HK-2 (cell line): ENCODE data around the gene MACROD2.

Experiments used
- DNase-seq: peaks from one replicate; pipeline ENCODE4 v3.0.0-alpha.2; 2018; ENCODE audit not compliant: unreplicated experiment

MACROD2 gene

DNA sequence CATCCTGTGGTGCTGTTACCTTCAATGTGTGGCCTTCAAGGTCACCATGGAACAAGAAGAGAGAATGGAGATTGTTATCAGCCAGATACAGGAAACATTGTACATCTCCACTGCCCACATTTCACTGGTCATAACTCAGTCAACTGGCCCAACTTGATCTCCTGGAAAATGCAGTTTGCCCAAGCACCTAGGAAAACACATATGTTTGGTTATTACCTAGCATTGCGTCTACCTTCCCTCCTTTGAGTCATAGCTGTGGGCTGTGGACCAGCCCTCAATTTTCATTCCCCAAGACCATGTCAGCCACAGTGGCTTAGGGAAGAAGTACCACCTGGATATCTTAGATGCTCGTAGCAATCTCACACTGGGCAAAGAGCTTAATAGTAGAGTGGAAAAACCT is 2064.5 kb downstream of the MACROD2 start:
- no peak for DNase-seq

GRCh38 chr20:16061351-16061750 is 2066.0 kb downstream of the MACROD2 start:
- no peak for DNase-seq

- DNase-seq: no peak
Measured at GRCh38 chr20:16062661-16063581, 2067.6 kb downstream of the MACROD2 start.

DNA sequence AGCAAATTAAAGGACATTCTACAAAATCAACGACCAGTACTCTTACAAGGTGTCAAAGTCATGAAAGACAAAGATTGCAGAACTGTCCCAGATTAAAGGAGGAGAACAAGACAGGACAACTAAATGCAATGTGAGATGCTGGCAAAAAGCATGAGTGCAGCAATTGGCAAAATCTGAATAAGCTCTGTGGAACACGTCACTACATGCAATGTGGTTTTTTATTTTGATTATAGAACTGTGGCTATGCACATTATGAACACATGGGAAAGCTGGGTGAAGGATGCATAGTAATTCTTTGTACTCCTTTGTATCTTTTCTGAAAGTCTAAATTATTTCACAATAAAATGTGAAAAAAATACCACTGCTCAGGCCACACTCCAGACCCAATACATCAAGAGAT is 2068.6 kb downstream of the MACROD2 start:
- DNase-seq: no peak

DNA sequence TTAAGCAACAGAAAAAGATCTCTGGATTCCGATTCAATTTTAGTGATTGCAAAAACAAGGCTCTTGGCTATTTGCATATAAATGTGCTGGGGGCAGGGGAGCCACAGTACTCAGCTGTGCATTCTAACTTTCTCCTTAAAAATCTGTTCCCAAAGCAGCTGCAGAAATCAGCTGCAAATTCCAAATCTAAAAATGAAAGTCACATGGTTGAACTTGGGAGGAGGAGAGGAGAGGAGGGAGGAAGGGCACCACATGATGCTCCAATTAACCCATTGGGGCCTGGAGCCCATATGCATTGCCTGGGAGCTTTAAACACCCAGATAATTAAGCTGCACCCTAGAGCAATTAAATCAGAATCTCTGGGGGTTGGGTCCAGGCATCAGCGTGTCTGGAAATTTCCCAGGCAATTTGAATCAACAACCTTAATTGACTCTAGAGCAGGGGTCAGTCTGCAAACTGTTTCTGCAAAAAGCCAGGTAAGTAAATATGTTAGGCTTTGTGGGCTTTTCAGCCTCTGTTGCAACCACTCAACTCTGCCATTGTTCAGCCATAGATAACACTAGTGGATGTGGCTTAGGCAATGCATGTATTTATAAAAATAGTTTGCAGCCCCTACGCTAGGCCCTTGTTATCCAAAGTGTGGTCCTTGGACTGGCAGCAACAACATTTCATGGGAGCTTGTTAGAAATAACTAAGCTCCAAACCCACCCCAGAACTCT is 2069.8 kb downstream of the MACROD2 start:
- no peak for DNase-seq

DNA sequence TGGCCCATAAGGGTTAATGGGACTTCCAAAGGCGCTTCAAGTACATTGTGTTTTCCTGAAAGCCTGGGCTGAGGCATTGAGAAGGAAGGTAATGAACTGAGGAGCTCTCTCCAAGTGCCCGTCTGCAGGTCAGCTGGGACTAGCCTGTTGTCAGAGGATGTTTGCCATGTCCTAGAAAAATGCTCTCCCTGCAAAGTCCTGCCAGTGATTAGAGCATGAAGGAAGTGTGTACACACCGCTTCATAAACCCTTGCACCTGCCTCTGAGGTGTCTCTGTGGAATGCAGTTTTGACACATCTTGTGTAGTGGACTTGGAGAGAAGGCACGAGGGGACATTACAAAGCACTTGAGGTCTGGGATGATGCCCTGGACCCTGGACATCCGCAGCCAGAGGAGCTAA is 2071.3 kb downstream of the MACROD2 start:
- DNase-seq: no peak

DNA sequence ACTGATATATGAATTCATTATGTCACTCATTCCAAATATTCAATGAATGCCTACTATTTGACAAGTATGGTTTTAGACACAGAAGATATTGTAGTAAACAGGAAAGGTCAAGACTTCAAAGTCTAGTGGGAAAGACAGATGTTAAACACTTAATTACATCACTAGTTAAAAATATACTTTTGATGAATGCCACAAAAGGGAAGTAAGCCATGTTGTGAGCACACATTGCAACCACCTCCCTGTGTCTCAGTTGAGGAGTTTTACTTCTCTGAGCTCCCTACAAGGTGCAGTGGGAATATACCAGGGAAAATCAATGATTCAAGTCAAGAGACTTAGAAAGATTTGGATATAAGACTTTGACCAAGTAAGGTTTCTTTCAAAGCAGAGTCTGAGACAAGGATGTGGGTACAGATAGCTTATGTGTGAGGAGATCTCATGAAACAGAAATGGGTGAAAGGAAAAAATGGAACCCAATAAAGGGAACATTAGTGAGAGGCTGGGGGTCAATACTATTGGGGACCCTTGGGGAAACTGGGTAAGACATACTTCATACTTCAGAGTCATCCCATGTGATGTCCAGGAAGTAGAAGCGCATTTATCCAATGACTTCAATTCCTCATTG is 2074.2 kb downstream of the MACROD2 start:
- DNase-seq: no peak

GRCh38 chr20:16072220-16072619 is 2076.9 kb downstream of the MACROD2 start:
- no peak for DNase-seq

GRCh38 chr20:16078172-16078898 is 2083.0 kb downstream of the MACROD2 start:
- no peak for DNase-seq

DNA sequence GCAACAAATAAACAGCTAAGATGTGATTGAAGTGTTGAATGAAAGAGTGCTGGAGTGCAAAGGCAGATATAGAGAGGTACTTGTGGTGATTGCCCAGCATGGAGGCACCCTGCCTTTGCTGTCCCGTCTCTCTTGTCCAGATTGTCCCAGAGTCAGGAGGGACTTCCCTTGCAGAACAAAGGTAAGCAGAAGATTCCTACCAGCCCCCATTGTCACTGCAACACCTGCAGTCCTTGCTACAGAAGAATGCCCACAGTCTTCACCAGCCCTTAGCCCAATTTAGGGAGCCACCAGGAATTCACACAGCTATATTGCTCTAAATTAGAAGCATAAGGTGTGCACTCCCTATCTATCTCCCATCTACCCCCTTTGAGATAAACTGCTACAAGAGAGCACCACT is 2086.1 kb downstream of the MACROD2 start:
- DNase-seq: no peak

GRCh38 chr20:16082051-16082550 is 2086.8 kb downstream of the MACROD2 start:
- DNase-seq: no peak

GRCh38 chr20:16083639-16084280 is 2088.4 kb downstream of the MACROD2 start:
- DNase-seq: no peak

DNA sequence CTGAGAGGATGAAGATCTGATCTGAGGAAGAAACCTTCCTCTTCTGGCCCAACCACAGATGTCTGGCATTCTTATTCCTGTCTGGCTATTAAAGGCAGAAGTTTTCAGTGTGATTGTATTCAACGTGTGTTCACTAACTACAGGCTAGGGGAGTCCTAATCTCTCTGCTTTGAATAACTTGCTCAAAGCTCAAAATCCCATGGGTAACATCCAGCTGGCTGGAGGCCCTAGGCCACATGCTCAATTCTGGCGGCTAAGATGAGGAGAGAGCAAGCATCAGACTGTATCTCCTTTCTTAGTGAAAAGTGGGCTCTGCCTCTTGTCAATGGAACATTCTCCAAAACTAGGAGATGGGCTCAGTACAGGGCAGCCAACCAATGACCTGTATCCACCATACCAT is 2099.9 kb downstream of the MACROD2 start:
- no peak for DNase-seq

- no peak for DNase-seq
Measured at GRCh38 chr20:16096756-16097326, 2101.5 kb downstream of the MACROD2 start.

GRCh38 chr20:16097788-16098187 is 2102.5 kb downstream of the MACROD2 start:
- no peak for DNase-seq

GRCh38 chr20:16098890-16099639 is 2103.7 kb downstream of the MACROD2 start:
- no peak for DNase-seq

- DNase-seq: no peak
Measured at GRCh38 chr20:16100111-16100510, 2104.8 kb downstream of the MACROD2 start.

DNA sequence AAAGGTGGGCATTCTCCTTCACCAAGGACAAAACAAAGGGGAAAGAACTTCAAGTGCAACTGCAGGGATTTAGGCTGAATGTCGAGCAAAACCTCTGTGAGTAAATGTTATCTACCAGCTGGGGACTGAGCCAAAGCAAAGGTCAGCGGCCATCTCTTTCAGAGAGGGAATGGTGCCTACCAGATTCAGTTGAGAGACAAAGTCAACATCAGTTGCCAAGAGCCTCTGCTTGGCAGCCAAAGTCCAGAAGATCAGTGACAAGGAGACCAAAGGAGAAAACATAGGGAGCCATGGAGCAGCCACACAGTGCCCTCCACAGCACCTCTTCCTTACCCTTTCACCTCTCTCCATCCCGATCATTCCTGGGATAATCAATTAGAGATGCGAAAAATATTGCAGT is 2105.5 kb downstream of the MACROD2 start:
- DNase-seq: no peak
